ENCODE measurements around the gene TTC21A. TPM values are rescaled to one million over a fixed set of nuclear protein-coding genes. Genes with fewer than 3 reads are reported as not detected.

The TTC21A gene
- polyA plus RNA-seq, 1 donor (not counting 4 experiments of a cell fraction or from before 2014, with no cell fraction given) = 1.3 TPM

DNA sequence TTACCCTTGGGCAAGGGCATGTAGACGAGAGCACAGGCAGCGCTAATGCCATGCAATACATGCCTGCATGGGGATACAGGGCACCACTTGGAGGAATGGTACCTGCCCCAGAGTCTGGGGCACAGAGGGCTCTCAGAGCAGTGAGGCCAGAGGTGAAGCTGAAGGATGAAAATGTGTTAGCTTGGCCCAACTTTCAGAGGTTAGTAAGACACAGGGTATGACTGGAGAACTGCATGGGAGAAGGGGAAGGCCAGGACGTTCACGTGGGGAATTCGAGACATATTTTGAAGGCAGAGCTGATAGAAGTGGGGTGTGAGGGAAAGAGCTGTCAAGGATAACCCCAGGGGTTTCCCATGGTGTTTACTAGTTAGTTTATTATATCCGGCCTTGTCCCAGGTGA lies 26.3 kb downstream of the TTC21A start:
- no peaks in the 10 kb centered on the region for H3K27me3 ChIP-seq (ENCODE audit: control insufficient read depth, extremely low read depth, insufficient read depth, low read length)
- no peak for DNase-seq (ENCODE audit: low read depth, low spot score)
- H3K4me1 ChIP-seq (ENCODE audit: control insufficient read depth, extremely low read depth, insufficient read depth, low read length) = peaks cover 11% of the 10 kb centered on the region
- no peaks in the 10 kb centered on the region for H3K9me3 ChIP-seq (ENCODE audit: control insufficient read depth, low read depth, low read length)
- no peak overlapping the region for H3K4me3 ChIP-seq (ENCODE audit: control insufficient read depth in 2 of 3, extremely low read depth in 1 of 3, insufficient read depth in 2 of 3, low read depth in 1 of 3, low read length in 3 of 3)
- FAIRE-seq = no peak
- no peaks in the 10 kb centered on the region for H3K79me2 ChIP-seq (ENCODE audit: control insufficient read depth, insufficient read depth, low read length)
- dilution Hi-C loops (cut with MboI; ENCODE audit: extremely low pct_ligation_motif_present, low sequenced_read_pairs) = no loop called here
- H3K36me3 ChIP-seq (ENCODE audit: control insufficient read depth in 2 of 2, extremely low read depth in 1 of 2, insufficient read depth in 2 of 2, low read length in 2 of 2) = no peaks in the 10 kb centered on the region
- no peak overlapping the region for H3K9ac ChIP-seq (ENCODE audit: control insufficient read depth, extremely low read depth, insufficient read depth, low read length)
- no peaks in the 10 kb centered on the region for H4K20me1 ChIP-seq (ENCODE audit: control insufficient read depth, extremely low read depth, insufficient read depth, low read length)
- H3K9me1 ChIP-seq (ENCODE audit: control insufficient read depth, extremely low read depth, insufficient read depth, low read length) = no peaks in the 10 kb centered on the region
- H3K27ac ChIP-seq (ENCODE audit: control insufficient read depth, insufficient read depth, low read length) = no peak overlapping the region
- TF ChIP-seq EZH2 (IDR thresholded peaks at IDR 0.05; ENCODE audit: low read length) = no peak
- TF ChIP-seq, protein P1, sequence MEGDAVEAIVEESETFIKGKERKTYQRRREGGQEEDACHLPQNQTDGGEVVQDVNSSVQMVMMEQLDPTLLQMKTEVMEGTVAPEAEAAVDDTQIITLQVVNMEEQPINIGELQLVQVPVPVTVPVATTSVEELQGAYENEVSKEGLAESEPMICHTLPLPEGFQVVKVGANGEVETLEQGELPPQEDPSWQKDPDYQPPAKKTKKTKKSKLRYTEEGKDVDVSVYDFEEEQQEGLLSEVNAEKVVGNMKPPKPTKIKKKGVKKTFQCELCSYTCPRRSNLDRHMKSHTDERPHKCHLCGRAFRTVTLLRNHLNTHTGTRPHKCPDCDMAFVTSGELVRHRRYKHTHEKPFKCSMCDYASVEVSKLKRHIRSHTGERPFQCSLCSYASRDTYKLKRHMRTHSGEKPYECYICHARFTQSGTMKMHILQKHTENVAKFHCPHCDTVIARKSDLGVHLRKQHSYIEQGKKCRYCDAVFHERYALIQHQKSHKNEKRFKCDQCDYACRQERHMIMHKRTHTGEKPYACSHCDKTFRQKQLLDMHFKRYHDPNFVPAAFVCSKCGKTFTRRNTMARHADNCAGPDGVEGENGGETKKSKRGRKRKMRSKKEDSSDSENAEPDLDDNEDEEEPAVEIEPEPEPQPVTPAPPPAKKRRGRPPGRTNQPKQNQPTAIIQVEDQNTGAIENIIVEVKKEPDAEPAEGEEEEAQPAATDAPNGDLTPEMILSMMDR (optimal IDR thresholded peaks at IDR 0.05 in 1 of 3, IDR thresholded peaks at IDR 0.05 in 1 of 3, conservative IDR thresholded peaks at IDR 0.05 in 1 of 3; ENCODE audit: extremely low read depth in 1 of 3, insufficient read depth in 2 of 3, low read length in 3 of 3) = no peak
- no peak overlapping the region for H2AFZ ChIP-seq (ENCODE audit: control insufficient read depth, low read length)
- no peak overlapping the region for H3K4me2 ChIP-seq (ENCODE audit: control insufficient read depth, extremely low read depth, insufficient read depth, low read depth, low read length)

DNA sequence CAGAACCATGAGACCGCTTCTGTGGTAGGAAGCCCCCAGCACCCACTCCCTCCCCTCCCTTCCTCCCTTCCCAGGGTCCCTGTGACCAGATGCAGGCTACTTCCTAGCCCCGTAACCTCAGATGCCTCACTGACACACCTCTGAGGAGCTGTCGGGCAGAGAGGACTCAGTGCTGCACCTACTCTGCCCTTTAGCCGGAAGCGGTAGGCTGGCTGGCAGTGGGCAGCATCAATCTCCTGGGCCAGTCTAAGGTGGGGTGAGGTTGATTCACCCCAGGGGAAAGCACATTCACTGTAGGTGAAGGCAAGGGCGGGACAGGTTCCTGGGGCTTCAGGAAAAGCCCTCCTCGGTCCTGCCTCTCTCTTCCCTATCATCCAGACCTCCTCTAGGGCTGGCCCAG lies 26.8 kb downstream of the TTC21A start:
- TF ChIP-seq, protein P1 (optimal IDR thresholded peaks at IDR 0.05 in 1 of 3, IDR thresholded peaks at IDR 0.05 in 1 of 3, conservative IDR thresholded peaks at IDR 0.05 in 1 of 3; ENCODE audit: extremely low read depth in 1 of 3, insufficient read depth in 2 of 3, low read length in 3 of 3) = no peak
- TF ChIP-seq EZH2 (IDR thresholded peaks at IDR 0.05; ENCODE audit: low read length) = no peak
- H3K9me1 ChIP-seq (ENCODE audit: control insufficient read depth, extremely low read depth, insufficient read depth, low read length) = no peaks in the 10 kb centered on the region
- H3K4me1 ChIP-seq (ENCODE audit: control insufficient read depth, extremely low read depth, insufficient read depth, low read length) = peaks cover 11% of the 10 kb centered on the region
- dilution Hi-C loops (cut with MboI; ENCODE audit: extremely low pct_ligation_motif_present, low sequenced_read_pairs) = no loop called here
- H3K9ac ChIP-seq (ENCODE audit: control insufficient read depth, extremely low read depth, insufficient read depth, low read length) = no peak overlapping the region
- no peaks in the 10 kb centered on the region for H3K27me3 ChIP-seq (ENCODE audit: control insufficient read depth, extremely low read depth, insufficient read depth, low read length)
- DNase-seq (ENCODE audit: low read depth, low spot score) (no peak), FAIRE-seq (no peak)
- no peaks in the 10 kb centered on the region for H4K20me1 ChIP-seq (ENCODE audit: control insufficient read depth, extremely low read depth, insufficient read depth, low read length)
- H2AFZ ChIP-seq (ENCODE audit: control insufficient read depth, low read length) = no peak overlapping the region
- H3K4me3 ChIP-seq (ENCODE audit: control insufficient read depth in 2 of 3, extremely low read depth in 1 of 3, insufficient read depth in 2 of 3, low read depth in 1 of 3, low read length in 3 of 3) = no peak overlapping the region
- H3K27ac ChIP-seq (ENCODE audit: control insufficient read depth, insufficient read depth, low read length) = no peak overlapping the region
- no peaks in the 10 kb centered on the region for H3K36me3 ChIP-seq (ENCODE audit: control insufficient read depth in 2 of 2, extremely low read depth in 1 of 2, insufficient read depth in 2 of 2, low read length in 2 of 2)
- no peaks in the 10 kb centered on the region for H3K9me3 ChIP-seq (ENCODE audit: control insufficient read depth, low read depth, low read length)
- H3K79me2 ChIP-seq (ENCODE audit: control insufficient read depth, insufficient read depth, low read length) = no peaks in the 10 kb centered on the region
- no peak overlapping the region for H3K4me2 ChIP-seq (ENCODE audit: control insufficient read depth, extremely low read depth, insufficient read depth, low read depth, low read length)
